K562 (cell line): ENCODE measurements around the gene INHBE. TPM values are rescaled to one million over a fixed set of nuclear protein-coding genes. Genes with fewer than 3 reads are reported as not detected.

Experiments used
- ATAC-seq: fragments of 200-7000 bp; cut with Tn5 transposase; 3 replicates; pipeline ENCODE4 v1.9.1; 2020; ENCODE audit warnings: moderate library complexity
- BruUV-seq: library from RNA; stranded (reverse); fragments of 400-500 nt; replicated peaks from 2 replicates; lab custom pipeline; 2021; lab: Mats Ljungman, UMichigan
- CTCF ChIA-PET: fragments of 300-600 bp; formaldehyde crosslinking; extraction: SDS; loops from one replicate; lab custom pipeline; 2021; ENCODE audit warnings: low intra/inter-chr PET ratio; lab: Yijun Ruan, JAX
- POLR2A ChIA-PET: fragments of 300-600, 350-650 bp; sonication (Branson Sonifier 250); formaldehyde crosslinking; extraction: SDS; loops from one replicate; lab custom pipeline; 2021; ENCODE audit warnings: antibody characterized with exemption, inconsistent platforms; lab: Yijun Ruan, JAX
- DNase-seq, 4 experiments: peaks; one replicate each; pipeline versions ENCODE4 v3.0.0 to v3.0.0-alpha.2; 2011 to 2018; ENCODE audit warnings: low spot score in 3 of 4, mixed read lengths in 3 of 4; ENCODE audit errors: extremely low read depth in 1 of 4
- FAIRE-seq: peaks from 2 replicates; lab custom pipeline; 2011; peaks lifted over from hg19 to GRCh38; lab: Jason Lieb, UNC
- H2AFZ ChIP-seq: 2 replicates; pipeline ENCODE4 v1.6.0; 2011; ENCODE audit warnings: low read depth, low read length, control low read depth, inconsistent platforms
- H3K27ac ChIP-seq: fragments of 200-600 bp; 3 replicates; pipeline ENCODE4 v1.8.0; 2011; ENCODE audit warnings: low read depth, mild to moderate bottlenecking, control low read depth, inconsistent platforms, low read length, moderate library complexity, mixed read lengths; ENCODE audit errors: extremely low read depth
- H3K27me3 ChIP-seq, 2 experiments: fragments of 300-600 bp in 1 of 2; 2 replicates in 1 of 2; 3 replicates in 1 of 2; pipeline versions ENCODE4 v1.6.0 to v1.8.0; 2011; ENCODE audit warnings: inconsistent platforms in 2 of 2, low read length in 2 of 2, mild to moderate bottlenecking in 1 of 2, mixed read lengths in 1 of 2, moderate library complexity in 1 of 2; ENCODE audit not compliant: control insufficient read depth in 2 of 2, insufficient read depth in 2 of 2
- H3K36me3 ChIP-seq: fragments of 300-600 bp; 3 replicates; pipeline ENCODE4 v1.8.0; 2011; ENCODE audit warnings: mild to moderate bottlenecking, low read length, inconsistent platforms; ENCODE audit not compliant: control insufficient read depth, insufficient read depth
- H3K4me1 ChIP-seq, 2 experiments: fragments of 200-600 bp in 1 of 2; replicated peaks in 1 of 2; 2 replicates in 1 of 2; 3 replicates in 1 of 2; pipeline versions ENCODE4 v1.5.1 to v1.8.0; 2011; ENCODE audit warnings: inconsistent platforms in 2 of 2, low read length in 2 of 2, mild to moderate bottlenecking in 1 of 2, mixed read lengths in 1 of 2, moderate library complexity in 1 of 2; ENCODE audit not compliant: control insufficient read depth in 2 of 2, insufficient read depth in 2 of 2
- H3K4me2 ChIP-seq: 2 replicates; pipeline ENCODE4 v1.6.1; 2011; ENCODE audit warnings: low read length, control low read depth, inconsistent platforms, mixed read lengths; ENCODE audit not compliant: insufficient read depth
- H3K4me3 ChIP-seq: fragments of 200-600 bp; sonication (generic), shearing (Covaris generic); 2 replicates; pipeline ENCODE4 v1.5.1; 2016; ENCODE audit warnings: control low read depth, inconsistent platforms
- H3K79me2 ChIP-seq: fragments of 200-600 bp; 3 replicates; pipeline ENCODE4 v1.8.0; 2011; ENCODE audit warnings: low read length, inconsistent platforms; ENCODE audit not compliant: control insufficient read depth, insufficient read depth
- H3K9ac ChIP-seq, 2 experiments: 2 replicates each; pipeline versions ENCODE4 v1.6.0 to v1.6.1; 2011; ENCODE audit warnings: low read depth in 2 of 2, low read length in 2 of 2, control low read depth in 1 of 2, inconsistent platforms in 1 of 2, mild to moderate bottlenecking in 1 of 2, mixed read lengths in 1 of 2; ENCODE audit not compliant: insufficient read depth in 1 of 2
- H3K9me1 ChIP-seq: one replicate; pipeline ENCODE4 v1.6.0; 2011; ENCODE audit warnings: inconsistent platforms, mild to moderate bottlenecking, low read length, moderate library complexity; ENCODE audit not compliant: control insufficient read depth, insufficient read depth
- H3K9me3 ChIP-seq: replicated peaks from 2 replicates; pipeline ENCODE4 v1.5.1; 2011; ENCODE audit warnings: low read depth, low read length, inconsistent platforms; ENCODE audit not compliant: control insufficient read depth, insufficient read depth
- H4K20me1 ChIP-seq: replicated peaks from 2 replicates; pipeline ENCODE4 v1.6.1; 2011; ENCODE audit warnings: low read length, inconsistent platforms, mixed read lengths; ENCODE audit not compliant: control insufficient read depth, insufficient read depth
- CEBPB ChIP-seq: fragments of 450-650 bp; IDR thresholded peaks from 2 replicates; pipeline ENCODE4 v1.6.1; 2016; ENCODE audit warnings: missing genetic modification characterization, missing compliant biosample characterization
- CHCHD3 ChIP-seq: fragments of 250-450 bp; sonication (Bioruptor Pico); IDR thresholded peaks from 2 replicates; pipeline ENCODE4 v2.1.2; 2022; ENCODE audit warnings: mild to moderate bottlenecking
- HDAC2 ChIP-seq: fragments of 450-650 bp; IDR thresholded peaks from 2 replicates; pipeline ENCODE4 v1.6.1; 2016; ENCODE audit warnings: mild to moderate bottlenecking
- HNRNPK ChIP-seq: fragments of 200-400 bp; formaldehyde crosslinking; IDR thresholded peaks from one replicate; pipeline ENCODE4 v1.6.1; 2018; ENCODE audit warnings: mild to moderate bottlenecking, low read depth, low read length; ENCODE audit not compliant: poor library complexity, severe bottlenecking
- MTA1 ChIP-seq: fragments of 450-650 bp; IDR thresholded peaks from 2 replicates; pipeline ENCODE4 v1.6.1; 2017; ENCODE audit warnings: borderline replicate concordance
- NFIC ChIP-seq: fragments of 450-650 bp; IDR thresholded peaks from 2 replicates; pipeline ENCODE4 v1.6.1; 2017; ENCODE audit warnings: mild to moderate bottlenecking, inconsistent platforms
- PHF8 ChIP-seq: fragments of 200-600 bp; sonication (generic); IDR thresholded peaks from 2 replicates; pipeline ENCODE4 v1.6.1; 2012; ENCODE audit warnings: mixed run types, mild to moderate bottlenecking, inconsistent platforms, low read length, moderate library complexity, borderline replicate concordance
- RBM17 ChIP-seq: fragments of 200-400 bp; formaldehyde crosslinking; IDR thresholded peaks from 2 replicates; pipeline ENCODE4 v1.6.1; 2017; ENCODE audit warnings: low read depth, mild to moderate bottlenecking, low read length, borderline replicate concordance
- RUNX1 ChIP-seq: sonication (generic); IDR thresholded peaks from 2 replicates; pipeline ENCODE4 v1.6.1; 2016; ENCODE audit warnings: antibody characterized with exemption, low read depth
- SMAD1 ChIP-seq: fragments of 150-350 bp; IDR thresholded peaks from 2 replicates; pipeline ENCODE4 v1.6.1; 2014; ENCODE audit warnings: low read length, low read depth; ENCODE audit not compliant: partially characterized antibody
- TBL1XR1 ChIP-seq, 2 experiments: IDR thresholded peaks; 2 replicates each; pipeline ENCODE4 v1.6.1; 2012; ENCODE audit warnings: improper control_type of control experiment in 2 of 2, low read length in 2 of 2, mild to moderate bottlenecking in 1 of 2
- WGBS: fragments of 100-300 bp; shearing (Covaris generic); methylation state at CpG from one replicate; pipeline ENCODE4 v1.1.6; 2016; ENCODE audit warnings: low coverage, mixed read lengths; ENCODE audit not compliant: insufficient coverage; ENCODE audit errors: missing lambda C conversion rate; 5-methylcytosine and 5-hydroxymethylcytosine counted together
- in situ Hi-C: fragments of 300-500 bp; cut with MboI; formaldehyde crosslinking; loops from 4 replicates; pipeline ENCODE4 v1.15.0; 2018; ENCODE audit warnings: inconsistent platforms, mixed read lengths
- intact Hi-C: fragments of 100-400 bp; cut with micrococcal nuclease; formaldehyde crosslinking; loops from 2 replicates; pipeline ENCODE4 v1.14.2; 2022
- polyA plus RNA-seq, 8 experiments: library from polyadenylated mRNA; depleted of rRNA in 4 of 8; stranded (reverse) in 5 of 8; unstranded in 3 of 8; fragments of >200 nt; fragmentation: Nextera tagmentation in 2 of 8; fragmentation: Illumina TruSeq in 1 of 8; extraction: Ambion mirVana in 2 of 8; extraction: Trizol in 1 of 8; gene quantifications; 2 replicates each; pipeline versions ENCODE4 v1.2.1 to v1.2.3, GENCODE V29; 2011 to 2014; ENCODE audit warnings: inconsistent platforms in 1 of 8, missing spikeins in 1 of 8
- total RNA-seq, 7 experiments: library from RNA; depleted of rRNA in 6 of 7; stranded (reverse); fragments of >200 nt in 6 of 7; fragmentation: Illumina TruSeq in 2 of 7; extraction: Trizol in 2 of 7; gene quantifications; 2 replicates each; pipeline versions ENCODE4 v1.2.1 to v1.2.3, GENCODE V29; 2011 to 2021; ENCODE audit warnings: low replicate concordance in 1 of 7
- TF ChIP-seq, protein P1 (sequence below): fragments of 150-350 bp; conservative IDR thresholded peaks from 2 replicates; pipeline ENCODE4 v1.6.1; 2014; ENCODE audit warnings: low read length
- TF ChIP-seq, protein P2 (sequence below), 2 experiments: fragments of 150-350 bp in 1 of 2; IDR thresholded peaks; 2 replicates each; pipeline ENCODE4 v1.6.1; 2012 to 2016; ENCODE audit warnings: low read depth in 2 of 2, low read length in 2 of 2, mild to moderate bottlenecking in 1 of 2, moderate library complexity in 1 of 2

The INHBE gene
- total and polyA plus RNA-seq, 9 of the 15 experiments (the other 6 are each of a cell fraction or from before 2014, with no cell fraction given), result 0.94 to 9.9 (median 7.3) TPM

DNA sequence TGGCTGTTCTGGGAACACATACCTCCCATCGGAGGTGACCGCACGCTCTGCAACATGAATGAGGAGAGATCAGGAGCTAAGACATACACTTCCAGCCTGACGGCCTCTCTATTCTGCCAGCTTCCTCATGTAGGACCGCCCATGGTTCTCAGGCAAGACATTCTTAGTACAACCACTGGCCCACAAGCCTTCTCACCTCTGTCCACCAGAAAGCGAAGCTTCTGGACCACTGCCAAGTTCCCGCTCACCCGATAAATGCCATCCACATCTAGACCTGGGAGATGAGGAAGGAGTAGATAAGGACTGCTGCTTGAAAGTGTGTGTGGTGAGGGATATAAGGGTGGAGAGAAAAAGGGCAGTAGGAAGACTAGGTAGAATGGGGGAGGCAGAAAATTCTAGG, 19.3 kb downstream of the INHBE start:
- H4K20me1 ChIP-seq, result no peaks in the 10 kb centered on the region
- H3K9ac ChIP-seq, result peak overlapping the region in 1 of 2 experiments; percentile 69; a peak in 2 of 4 replicates
- FAIRE-seq (peak; percentile 88), DNase-seq (peak in 1 of 4 experiments; percentile 65), ATAC-seq (peak; percentile 29; the same call in 2 of the 3 replicates)
- no peak overlapping the region for H3K4me3 ChIP-seq
- no peaks in the 10 kb centered on the region for H3K36me3 ChIP-seq
- H2AFZ ChIP-seq, result no peak overlapping the region
- H3K79me2 ChIP-seq, result no peaks in the 10 kb centered on the region
- ChIA-PET POLR2A (interaction anchor here (0.6 to 1.9 kb wide), 10 partner anchors 9 to 486 kb away, joined by 3 to 7 read pairs (median 4); partner anchors contain the start of gene INHBE), CTCF (no interaction called here)
- H3K9me3 ChIP-seq, result no peaks in the 10 kb centered on the region
- no peaks in the 10 kb centered on the region for H3K9me1 ChIP-seq
- WGBS, result 21% methylated on average over 8 of the region's 8 CpGs
- no peak overlapping the region for H3K27ac ChIP-seq
- peaks cover 2 to 21% of the 10 kb centered on the region in 2 experiments; a peak in 4 of 5 replicates for H3K27me3 ChIP-seq
- H3K4me1 ChIP-seq, result peaks cover 40 to 54% of the 10 kb centered on the region in 2 experiments
- intact Hi-C loops, result no loop called here
- no TSS peak for BruUV-seq
- H3K4me2 ChIP-seq, result peak overlapping the region; percentile 5; the same call in 1 of the 2 replicates
- in situ Hi-C loops, result no loop called here
- TF ChIP-seq, protein P1, sequence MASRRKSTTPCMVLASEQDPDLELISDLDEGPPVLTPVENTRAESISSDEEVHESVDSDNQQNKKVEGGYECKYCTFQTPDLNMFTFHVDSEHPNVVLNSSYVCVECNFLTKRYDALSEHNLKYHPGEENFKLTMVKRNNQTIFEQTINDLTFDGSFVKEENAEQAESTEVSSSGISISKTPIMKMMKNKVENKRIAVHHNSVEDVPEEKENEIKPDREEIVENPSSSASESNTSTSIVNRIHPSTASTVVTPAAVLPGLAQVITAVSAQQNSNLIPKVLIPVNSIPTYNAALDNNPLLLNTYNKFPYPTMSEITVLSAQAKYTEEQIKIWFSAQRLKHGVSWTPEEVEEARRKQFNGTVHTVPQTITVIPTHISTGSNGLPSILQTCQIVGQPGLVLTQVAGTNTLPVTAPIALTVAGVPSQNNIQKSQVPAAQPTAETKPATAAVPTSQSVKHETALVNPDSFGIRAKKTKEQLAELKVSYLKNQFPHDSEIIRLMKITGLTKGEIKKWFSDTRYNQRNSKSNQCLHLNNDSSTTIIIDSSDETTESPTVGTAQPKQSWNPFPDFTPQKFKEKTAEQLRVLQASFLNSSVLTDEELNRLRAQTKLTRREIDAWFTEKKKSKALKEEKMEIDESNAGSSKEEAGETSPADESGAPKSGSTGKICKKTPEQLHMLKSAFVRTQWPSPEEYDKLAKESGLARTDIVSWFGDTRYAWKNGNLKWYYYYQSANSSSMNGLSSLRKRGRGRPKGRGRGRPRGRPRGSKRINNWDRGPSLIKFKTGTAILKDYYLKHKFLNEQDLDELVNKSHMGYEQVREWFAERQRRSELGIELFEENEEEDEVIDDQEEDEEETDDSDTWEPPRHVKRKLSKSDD, result no peak
- TF ChIP-seq TBL1XR1 (IDR thresholded peaks at IDR 0.05; ENCODE audit: low read length in 2 of 2), result no peak
- no peak for TF ChIP-seq RBM17
- no peak for TF ChIP-seq HDAC2
- peak; percentile 95 for TF ChIP-seq NFIC
- no peak for TF ChIP-seq CEBPB (tag)
- TF ChIP-seq SMAD1, result no peak
- TF ChIP-seq HNRNPK, result no peak
- no peak for TF ChIP-seq PHF8
- no peak for TF ChIP-seq MTA1
- TF ChIP-seq, protein P2, sequence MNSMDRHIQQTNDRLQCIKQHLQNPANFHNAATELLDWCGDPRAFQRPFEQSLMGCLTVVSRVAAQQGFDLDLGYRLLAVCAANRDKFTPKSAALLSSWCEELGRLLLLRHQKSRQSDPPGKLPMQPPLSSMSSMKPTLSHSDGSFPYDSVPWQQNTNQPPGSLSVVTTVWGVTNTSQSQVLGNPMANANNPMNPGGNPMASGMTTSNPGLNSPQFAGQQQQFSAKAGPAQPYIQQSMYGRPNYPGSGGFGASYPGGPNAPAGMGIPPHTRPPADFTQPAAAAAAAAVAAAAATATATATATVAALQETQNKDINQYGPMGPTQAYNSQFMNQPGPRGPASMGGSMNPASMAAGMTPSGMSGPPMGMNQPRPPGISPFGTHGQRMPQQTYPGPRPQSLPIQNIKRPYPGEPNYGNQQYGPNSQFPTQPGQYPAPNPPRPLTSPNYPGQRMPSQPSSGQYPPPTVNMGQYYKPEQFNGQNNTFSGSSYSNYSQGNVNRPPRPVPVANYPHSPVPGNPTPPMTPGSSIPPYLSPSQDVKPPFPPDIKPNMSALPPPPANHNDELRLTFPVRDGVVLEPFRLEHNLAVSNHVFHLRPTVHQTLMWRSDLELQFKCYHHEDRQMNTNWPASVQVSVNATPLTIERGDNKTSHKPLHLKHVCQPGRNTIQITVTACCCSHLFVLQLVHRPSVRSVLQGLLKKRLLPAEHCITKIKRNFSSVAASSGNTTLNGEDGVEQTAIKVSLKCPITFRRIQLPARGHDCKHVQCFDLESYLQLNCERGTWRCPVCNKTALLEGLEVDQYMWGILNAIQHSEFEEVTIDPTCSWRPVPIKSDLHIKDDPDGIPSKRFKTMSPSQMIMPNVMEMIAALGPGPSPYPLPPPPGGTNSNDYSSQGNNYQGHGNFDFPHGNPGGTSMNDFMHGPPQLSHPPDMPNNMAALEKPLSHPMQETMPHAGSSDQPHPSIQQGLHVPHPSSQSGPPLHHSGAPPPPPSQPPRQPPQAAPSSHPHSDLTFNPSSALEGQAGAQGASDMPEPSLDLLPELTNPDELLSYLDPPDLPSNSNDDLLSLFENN (IDR thresholded peaks at IDR 0.05; ENCODE audit: low read depth in 2 of 2, low read length in 2 of 2), result no peak
- no peak for TF ChIP-seq RUNX1
- no peak for TF ChIP-seq CHCHD3 (CRISPR knock-in tag)
